K562 (cell line): ENCODE measurements around the gene EZH1. TPM values are rescaled to one million over a fixed set of nuclear protein-coding genes. Genes with fewer than 3 reads are reported as not detected.

ENCODE experiments used
- ATAC-seq: fragments of 200-7000 bp; cut with Tn5 transposase; 3 replicates; pipeline ENCODE4 v1.9.1; 2020; ENCODE audit warnings: moderate library complexity
- BruUV-seq: library from RNA; stranded (reverse); fragments of 400-500 nt; replicated peaks from 2 replicates; lab custom pipeline; 2021; lab: Mats Ljungman, UMichigan
- CTCF ChIA-PET: fragments of 300-600 bp; formaldehyde crosslinking; extraction: SDS; loops from one replicate; lab custom pipeline; 2021; ENCODE audit warnings: low intra/inter-chr PET ratio; lab: Yijun Ruan, JAX
- POLR2A ChIA-PET: fragments of 300-600, 350-650 bp; sonication (Branson Sonifier 250); formaldehyde crosslinking; extraction: SDS; loops from one replicate; lab custom pipeline; 2021; ENCODE audit warnings: antibody characterized with exemption, inconsistent platforms; lab: Yijun Ruan, JAX
- DNase-seq, 4 experiments: peaks; one replicate each; pipeline versions ENCODE4 v3.0.0 to v3.0.0-alpha.2; 2011 to 2018; ENCODE audit warnings: low spot score in 3 of 4, mixed read lengths in 3 of 4; ENCODE audit errors: extremely low read depth in 1 of 4
- FAIRE-seq: peaks from 2 replicates; lab custom pipeline; 2011; peaks lifted over from hg19 to GRCh38; lab: Jason Lieb, UNC
- H2AFZ ChIP-seq: 2 replicates; pipeline ENCODE4 v1.6.0; 2011; ENCODE audit warnings: low read depth, low read length, control low read depth, inconsistent platforms
- H3K27ac ChIP-seq: fragments of 200-600 bp; 3 replicates; pipeline ENCODE4 v1.8.0; 2011; ENCODE audit warnings: low read depth, mild to moderate bottlenecking, control low read depth, inconsistent platforms, low read length, moderate library complexity, mixed read lengths; ENCODE audit errors: extremely low read depth
- H3K27me3 ChIP-seq, 2 experiments: fragments of 300-600 bp in 1 of 2; 2 replicates in 1 of 2; 3 replicates in 1 of 2; pipeline versions ENCODE4 v1.6.0 to v1.8.0; 2011; ENCODE audit warnings: inconsistent platforms in 2 of 2, low read length in 2 of 2, mild to moderate bottlenecking in 1 of 2, mixed read lengths in 1 of 2, moderate library complexity in 1 of 2; ENCODE audit not compliant: control insufficient read depth in 2 of 2, insufficient read depth in 2 of 2
- H3K36me3 ChIP-seq: fragments of 300-600 bp; 3 replicates; pipeline ENCODE4 v1.8.0; 2011; ENCODE audit warnings: mild to moderate bottlenecking, low read length, inconsistent platforms; ENCODE audit not compliant: control insufficient read depth, insufficient read depth
- H3K4me1 ChIP-seq, 2 experiments: fragments of 200-600 bp in 1 of 2; replicated peaks in 1 of 2; 2 replicates in 1 of 2; 3 replicates in 1 of 2; pipeline versions ENCODE4 v1.5.1 to v1.8.0; 2011; ENCODE audit warnings: inconsistent platforms in 2 of 2, low read length in 2 of 2, mild to moderate bottlenecking in 1 of 2, mixed read lengths in 1 of 2, moderate library complexity in 1 of 2; ENCODE audit not compliant: control insufficient read depth in 2 of 2, insufficient read depth in 2 of 2
- H3K4me2 ChIP-seq: 2 replicates; pipeline ENCODE4 v1.6.1; 2011; ENCODE audit warnings: low read length, control low read depth, inconsistent platforms, mixed read lengths; ENCODE audit not compliant: insufficient read depth
- H3K4me3 ChIP-seq: fragments of 200-600 bp; sonication (generic), shearing (Covaris generic); 2 replicates; pipeline ENCODE4 v1.5.1; 2016; ENCODE audit warnings: control low read depth, inconsistent platforms
- H3K79me2 ChIP-seq: fragments of 200-600 bp; 3 replicates; pipeline ENCODE4 v1.8.0; 2011; ENCODE audit warnings: low read length, inconsistent platforms; ENCODE audit not compliant: control insufficient read depth, insufficient read depth
- H3K9ac ChIP-seq, 2 experiments: 2 replicates each; pipeline versions ENCODE4 v1.6.0 to v1.6.1; 2011; ENCODE audit warnings: low read depth in 2 of 2, low read length in 2 of 2, control low read depth in 1 of 2, inconsistent platforms in 1 of 2, mild to moderate bottlenecking in 1 of 2, mixed read lengths in 1 of 2; ENCODE audit not compliant: insufficient read depth in 1 of 2
- H3K9me1 ChIP-seq: one replicate; pipeline ENCODE4 v1.6.0; 2011; ENCODE audit warnings: inconsistent platforms, mild to moderate bottlenecking, low read length, moderate library complexity; ENCODE audit not compliant: control insufficient read depth, insufficient read depth
- H3K9me3 ChIP-seq: replicated peaks from 2 replicates; pipeline ENCODE4 v1.5.1; 2011; ENCODE audit warnings: low read depth, low read length, inconsistent platforms; ENCODE audit not compliant: control insufficient read depth, insufficient read depth
- H4K20me1 ChIP-seq: replicated peaks from 2 replicates; pipeline ENCODE4 v1.6.1; 2011; ENCODE audit warnings: low read length, inconsistent platforms, mixed read lengths; ENCODE audit not compliant: control insufficient read depth, insufficient read depth
- ARHGAP35 ChIP-seq: fragments of 450-650 bp; IDR thresholded peaks from 2 replicates; pipeline ENCODE4 v1.6.1; 2018; ENCODE audit not compliant: partially characterized antibody
- CEBPB ChIP-seq: fragments of 450-650 bp; IDR thresholded peaks from 2 replicates; pipeline ENCODE4 v1.6.1; 2016; ENCODE audit warnings: missing genetic modification characterization, missing compliant biosample characterization
- E2F6 ChIP-seq, 2 experiments: IDR thresholded peaks; 2 replicates each; pipeline ENCODE4 v1.6.1; 2011; ENCODE audit warnings: borderline replicate concordance in 1 of 2, control low read depth in 1 of 2, low read depth in 1 of 2, low read length in 1 of 2, mild to moderate bottlenecking in 1 of 2, mixed read lengths in 1 of 2, moderate library complexity in 1 of 2; ENCODE audit not compliant: insufficient read depth in 1 of 2, insufficient read length in 1 of 2, poor library complexity in 1 of 2, severe bottlenecking in 1 of 2; ENCODE audit errors: extremely low read depth in 1 of 2
- L3MBTL2 ChIP-seq: fragments of 450-650 bp; IDR thresholded peaks from 2 replicates; pipeline ENCODE4 v1.6.1; 2016; ENCODE audit warnings: mild to moderate bottlenecking, moderate library complexity
- PHB2 ChIP-seq: fragments of 450-650 bp; IDR thresholded peaks from 2 replicates; pipeline ENCODE4 v1.6.1; 2017; ENCODE audit warnings: low read depth
- RAD51 ChIP-seq: fragments of 450-650 bp; IDR thresholded peaks from 2 replicates; pipeline ENCODE4 v1.7.1; 2016; ENCODE audit warnings: low read depth, mild to moderate bottlenecking, borderline replicate concordance
- TRIM24 ChIP-seq, 2 experiments: fragments of 450-650 bp; IDR thresholded peaks; 2 replicates each; pipeline ENCODE4 v1.6.1; 2016
- USF2 ChIP-seq: sonication (generic); formaldehyde crosslinking; IDR thresholded peaks from 2 replicates; pipeline ENCODE4 v1.5.0; 2020; ENCODE audit warnings: missing genetic modification reagents
- ZNF311 ChIP-seq: fragments of 250-450 bp; sonication (Bioruptor Pico); IDR thresholded peaks from 2 replicates; pipeline ENCODE4 v1.4.0; 2020; ENCODE audit warnings: mild to moderate bottlenecking, moderate library complexity
- WGBS: fragments of 100-300 bp; shearing (Covaris generic); methylation state at CpG from one replicate; pipeline ENCODE4 v1.1.6; 2016; ENCODE audit warnings: low coverage, mixed read lengths; ENCODE audit not compliant: insufficient coverage; ENCODE audit errors: missing lambda C conversion rate; 5-methylcytosine and 5-hydroxymethylcytosine counted together
- in situ Hi-C: fragments of 300-500 bp; cut with MboI; formaldehyde crosslinking; loops from 4 replicates; pipeline ENCODE4 v1.15.0; 2018; ENCODE audit warnings: inconsistent platforms, mixed read lengths
- intact Hi-C: fragments of 100-400 bp; cut with micrococcal nuclease; formaldehyde crosslinking; loops from 2 replicates; pipeline ENCODE4 v1.14.2; 2022
- polyA plus RNA-seq, 8 experiments: library from polyadenylated mRNA; depleted of rRNA in 4 of 8; stranded (reverse) in 5 of 8; unstranded in 3 of 8; fragments of >200 nt; fragmentation: Nextera tagmentation in 2 of 8; fragmentation: Illumina TruSeq in 1 of 8; extraction: Ambion mirVana in 2 of 8; extraction: Trizol in 1 of 8; gene quantifications; 2 replicates each; pipeline versions ENCODE4 v1.2.1 to v1.2.3, GENCODE V29; 2011 to 2014; ENCODE audit warnings: inconsistent platforms in 1 of 8, missing spikeins in 1 of 8
- total RNA-seq, 7 experiments: library from RNA; depleted of rRNA in 6 of 7; stranded (reverse); fragments of >200 nt in 6 of 7; fragmentation: Illumina TruSeq in 2 of 7; extraction: Trizol in 2 of 7; gene quantifications; 2 replicates each; pipeline versions ENCODE4 v1.2.1 to v1.2.3, GENCODE V29; 2011 to 2021; ENCODE audit warnings: low replicate concordance in 1 of 7
- TF ChIP-seq, protein P1 (sequence below): fragments of 450-650 bp; IDR thresholded peaks from 2 replicates; pipeline ENCODE4 v1.6.1; 2017; ENCODE audit warnings: antibody characterized with exemption, mild to moderate bottlenecking

The EZH1 gene
- total and polyA plus RNA-seq, 9 of the 15 experiments (the other 6 are each of a cell fraction or from before 2014, with no cell fraction given): 8.6 to 40.8 (median 22.9) TPM

GRCh38 chr17:42655528-42655927, 89.3 kb downstream of the EZH1 start:
- DNase-seq: no peak
- ATAC-seq: no peak
- FAIRE-seq: no peak
- Histone ChIP-seq H4K20me1 (no peaks in the 10 kb centered on the region), H3K27me3 (no peaks in the 10 kb centered on the region), H3K4me1 (peaks cover 23 to 26% of the 10 kb centered on the region in 2 experiments), H3K9me1 (no peaks in the 10 kb centered on the region), H3K79me2 (no peaks in the 10 kb centered on the region), H2AFZ (peak overlapping the region; percentile 80), H3K27ac (no peak overlapping the region), H3K36me3 (no peaks in the 10 kb centered on the region), H3K4me3 (no peak overlapping the region), H3K9me3 (no peaks in the 10 kb centered on the region), H3K4me2 (no peak overlapping the region), H3K9ac (no peak overlapping the region)
- no TSS peak for BruUV-seq
- POLR2A ChIA-PET: no interaction called here
- in situ Hi-C loops (no loop called here), intact Hi-C loops (no loop called here)
- WGBS: 17% methylated on average over 2 of the region's 2 CpGs
- CTCF ChIA-PET: no interaction called here
- TF ChIP-seq USF2: peak; percentile 24; the same call in 1 of the 2 replicates
- TF ChIP-seq PHB2: no peak
- TF ChIP-seq L3MBTL2: peak; percentile 93
- peak; percentile 40 to 55 for TF ChIP-seq E2F6 (IDR thresholded peaks at IDR 0.05; ENCODE audit: borderline replicate concordance in 1 of 2, extremely low read depth in 1 of 2, insufficient read depth in 1 of 2, insufficient read length in 1 of 2, low read depth in 1 of 2, low read length in 1 of 2, poor library complexity in 1 of 2, severe bottlenecking in 1 of 2)
- TF ChIP-seq ARHGAP35: no peak
- 0 out of 2 replicates have a peak, but pooled peaks have one; percentile 26 for TF ChIP-seq RAD51
- TF ChIP-seq, protein P1, sequence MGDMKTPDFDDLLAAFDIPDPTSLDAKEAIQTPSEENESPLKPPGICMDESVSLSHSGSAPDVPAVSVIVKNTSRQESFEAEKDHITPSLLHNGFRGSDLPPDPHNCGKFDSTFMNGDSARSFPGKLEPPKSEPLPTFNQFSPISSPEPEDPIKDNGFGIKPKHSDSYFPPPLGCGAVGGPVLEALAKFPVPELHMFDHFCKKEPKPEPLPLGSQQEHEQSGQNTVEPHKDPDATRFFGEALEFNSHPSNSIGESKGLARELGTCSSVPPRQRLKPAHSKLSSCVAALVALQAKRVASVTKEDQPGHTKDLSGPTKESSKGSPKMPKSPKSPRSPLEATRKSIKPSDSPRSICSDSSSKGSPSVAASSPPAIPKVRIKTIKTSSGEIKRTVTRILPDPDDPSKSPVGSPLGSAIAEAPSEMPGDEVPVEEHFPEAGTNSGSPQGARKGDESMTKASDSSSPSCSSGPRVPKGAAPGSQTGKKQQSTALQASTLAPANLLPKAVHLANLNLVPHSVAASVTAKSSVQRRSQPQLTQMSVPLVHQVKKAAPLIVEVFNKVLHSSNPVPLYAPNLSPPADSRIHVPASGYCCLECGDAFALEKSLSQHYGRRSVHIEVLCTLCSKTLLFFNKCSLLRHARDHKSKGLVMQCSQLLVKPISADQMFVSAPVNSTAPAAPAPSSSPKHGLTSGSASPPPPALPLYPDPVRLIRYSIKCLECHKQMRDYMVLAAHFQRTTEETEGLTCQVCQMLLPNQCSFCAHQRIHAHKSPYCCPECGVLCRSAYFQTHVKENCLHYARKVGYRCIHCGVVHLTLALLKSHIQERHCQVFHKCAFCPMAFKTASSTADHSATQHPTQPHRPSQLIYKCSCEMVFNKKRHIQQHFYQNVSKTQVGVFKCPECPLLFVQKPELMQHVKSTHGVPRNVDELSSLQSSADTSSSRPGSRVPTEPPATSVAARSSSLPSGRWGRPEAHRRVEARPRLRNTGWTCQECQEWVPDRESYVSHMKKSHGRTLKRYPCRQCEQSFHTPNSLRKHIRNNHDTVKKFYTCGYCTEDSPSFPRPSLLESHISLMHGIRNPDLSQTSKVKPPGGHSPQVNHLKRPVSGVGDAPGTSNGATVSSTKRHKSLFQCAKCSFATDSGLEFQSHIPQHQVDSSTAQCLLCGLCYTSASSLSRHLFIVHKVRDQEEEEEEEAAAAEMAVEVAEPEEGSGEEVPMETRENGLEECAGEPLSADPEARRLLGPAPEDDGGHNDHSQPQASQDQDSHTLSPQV: peak; percentile 61
- no peak for TF ChIP-seq CEBPB
- TF ChIP-seq TRIM24 (IDR thresholded peaks at IDR 0.05): no peak
- no peak for TF ChIP-seq ZNF311 (CRISPR knock-in tag)
